ENCODE measurements around the gene C11orf21. TPM values are rescaled to one million over a fixed set of nuclear protein-coding genes. Genes with fewer than 3 reads are reported as not detected.
"Not testable (repeated sequence)": the region's sequence is repeated elsewhere in the genome, so short reads cannot be mapped to it uniquely, and the experiment has no call there.

The C11orf21 gene
- polyA plus RNA-seq, 1 of the 3 experiments (the other 2 are of a cell fraction): 0.03 TPM

DNA sequence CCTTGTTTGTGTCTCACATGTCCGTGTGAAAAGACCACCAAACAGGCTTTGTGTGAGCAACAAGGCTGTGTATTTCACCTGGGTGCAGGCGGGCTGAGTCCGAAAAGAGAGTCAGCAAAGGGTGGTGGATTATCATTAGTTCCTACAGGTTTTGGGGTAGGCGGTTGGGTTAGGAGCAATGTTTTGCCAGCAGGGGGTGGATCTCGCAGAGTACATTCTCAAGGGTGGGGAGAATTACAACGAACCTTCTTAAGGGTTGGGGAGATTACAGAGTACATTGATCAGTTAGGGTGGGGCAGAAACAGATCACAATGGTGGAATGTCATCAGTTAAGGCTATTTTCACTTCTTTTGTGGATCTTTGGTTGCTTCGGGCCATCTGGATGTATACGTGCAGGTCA is 37.0 kb upstream of the C11orf21 start:
- H3K9ac ChIP-seq; H3K4me2 ChIP-seq; POLR2A ChIA-PET; H2AFZ ChIP-seq (ENCODE audit: low read depth); H4K20me1 ChIP-seq (ENCODE audit: insufficient read depth); H3K9me2 ChIP-seq; H3K4me1 ChIP-seq (ENCODE audit: control insufficient read depth in 1 of 2, insufficient read depth in 2 of 2, low read depth in 1 of 2, low read length in 1 of 2); H3K79me2 ChIP-seq (ENCODE audit: insufficient read depth); H3K36me3 ChIP-seq (replicated peaks in 1 of 2; ENCODE audit: control insufficient read depth in 1 of 2, insufficient read depth in 2 of 2, low read length in 1 of 2); DNase-seq; H3K4me3 ChIP-seq (ENCODE audit: low read depth in 2 of 2, low read length in 1 of 2); H3F3A ChIP-seq (replicated peaks; ENCODE audit: insufficient read depth); H3K9me3 ChIP-seq; H3K27ac ChIP-seq (ENCODE audit: low read depth in 2 of 2, low read length in 1 of 2); H3K27me3 ChIP-seq (ENCODE audit: insufficient read depth): not testable (repeated sequence)
- WGBS (ENCODE audit: low lambda C conversion rate): 62% methylated on average over 8 of the region's 8 CpGs
- CTCF ChIA-PET: interaction anchor here (1.3 kb wide), 1 partner anchor 82 kb away, joined by 3 read pairs; no protein-coding TSS in a partner anchor

DNA sequence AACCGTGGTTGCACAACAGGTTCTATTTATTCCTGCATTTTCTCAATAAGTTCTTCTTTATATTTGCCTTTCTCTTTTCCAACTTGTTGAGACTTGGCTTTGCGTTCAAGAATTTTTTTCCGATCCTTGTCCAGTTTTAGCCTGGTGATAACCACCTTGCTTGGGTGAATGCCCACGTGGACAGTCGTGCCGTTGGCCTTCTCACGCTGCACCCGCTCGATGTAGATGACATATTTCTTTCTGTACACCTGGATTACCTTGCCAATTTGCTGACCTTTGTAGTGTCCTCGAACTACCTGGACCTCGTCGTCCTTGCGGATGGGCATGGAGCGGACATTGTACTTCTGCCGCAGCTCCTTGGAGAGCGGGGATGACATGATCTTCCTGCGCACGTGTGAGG is 33.6 kb upstream of the C11orf21 start:
- H3K4me1 ChIP-seq (ENCODE audit: control insufficient read depth in 1 of 2, insufficient read depth in 2 of 2, low read depth in 1 of 2, low read length in 1 of 2); H3K4me2 ChIP-seq; H3K36me3 ChIP-seq (replicated peaks in 1 of 2; ENCODE audit: control insufficient read depth in 1 of 2, insufficient read depth in 2 of 2, low read length in 1 of 2); H3K27ac ChIP-seq (ENCODE audit: low read depth in 2 of 2, low read length in 1 of 2); CTCF ChIA-PET; H4K20me1 ChIP-seq (ENCODE audit: insufficient read depth); H3K9me3 ChIP-seq; DNase-seq; H3F3A ChIP-seq (replicated peaks; ENCODE audit: insufficient read depth); H3K79me2 ChIP-seq (ENCODE audit: insufficient read depth); H2AFZ ChIP-seq (ENCODE audit: low read depth); H3K4me3 ChIP-seq (ENCODE audit: low read depth in 2 of 2, low read length in 1 of 2); H3K9ac ChIP-seq; H3K27me3 ChIP-seq (ENCODE audit: insufficient read depth); POLR2A ChIA-PET; H3K9me2 ChIP-seq: not testable (repeated sequence)
- 73% methylated on average over 18 of the region's 18 CpGs for WGBS (ENCODE audit: low lambda C conversion rate)

DNA sequence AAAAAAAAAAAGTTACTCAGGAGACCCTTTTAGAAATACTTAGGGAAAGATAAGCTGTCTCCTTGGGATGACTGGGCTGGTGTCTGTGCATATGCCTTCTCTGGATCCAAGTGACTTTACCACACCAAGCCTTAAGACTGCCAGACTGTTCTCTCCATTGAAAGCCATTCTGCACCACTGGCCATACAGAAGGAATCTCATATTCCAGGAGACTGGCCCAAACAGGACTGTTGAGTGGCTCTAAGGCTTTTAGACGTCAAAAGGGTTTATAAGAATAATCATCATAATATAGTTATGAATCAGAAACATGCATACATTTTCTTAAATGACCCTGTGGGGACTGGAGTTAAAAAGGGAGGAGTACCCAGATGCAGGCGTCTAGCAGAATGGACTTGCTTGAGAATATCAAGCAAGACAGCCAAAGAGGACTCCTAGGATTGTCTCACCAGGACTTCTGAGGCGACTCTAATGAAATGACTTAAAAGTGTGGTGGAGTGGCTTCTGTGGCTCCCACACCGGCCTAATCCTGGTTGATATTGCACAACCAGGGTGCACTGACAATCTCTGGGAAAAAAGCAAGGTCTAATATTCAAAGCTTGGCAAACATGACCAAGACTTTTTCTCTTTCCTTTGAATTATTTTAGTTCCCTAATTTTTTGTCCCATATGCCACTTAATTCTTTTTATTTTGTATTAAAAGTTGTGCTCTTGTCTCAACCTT is 31.9 kb upstream of the C11orf21 start:
- DNase-seq; H3K9me3 ChIP-seq; H2AFZ ChIP-seq (ENCODE audit: low read depth); H4K20me1 ChIP-seq (ENCODE audit: insufficient read depth); H3K36me3 ChIP-seq (replicated peaks in 1 of 2; ENCODE audit: control insufficient read depth in 1 of 2, insufficient read depth in 2 of 2, low read length in 1 of 2); H3K27ac ChIP-seq (ENCODE audit: low read depth in 2 of 2, low read length in 1 of 2); H3K4me2 ChIP-seq; H3F3A ChIP-seq (replicated peaks; ENCODE audit: insufficient read depth); H3K79me2 ChIP-seq (ENCODE audit: insufficient read depth); H3K4me3 ChIP-seq (ENCODE audit: low read depth in 2 of 2, low read length in 1 of 2); H3K9me2 ChIP-seq; CTCF ChIA-PET; H3K9ac ChIP-seq; H3K4me1 ChIP-seq (ENCODE audit: control insufficient read depth in 1 of 2, insufficient read depth in 2 of 2, low read depth in 1 of 2, low read length in 1 of 2); H3K27me3 ChIP-seq (ENCODE audit: insufficient read depth); POLR2A ChIA-PET: not testable (repeated sequence)
- WGBS (ENCODE audit: low lambda C conversion rate): 38% methylated on average over 2 of the region's 4 CpGs

DNA sequence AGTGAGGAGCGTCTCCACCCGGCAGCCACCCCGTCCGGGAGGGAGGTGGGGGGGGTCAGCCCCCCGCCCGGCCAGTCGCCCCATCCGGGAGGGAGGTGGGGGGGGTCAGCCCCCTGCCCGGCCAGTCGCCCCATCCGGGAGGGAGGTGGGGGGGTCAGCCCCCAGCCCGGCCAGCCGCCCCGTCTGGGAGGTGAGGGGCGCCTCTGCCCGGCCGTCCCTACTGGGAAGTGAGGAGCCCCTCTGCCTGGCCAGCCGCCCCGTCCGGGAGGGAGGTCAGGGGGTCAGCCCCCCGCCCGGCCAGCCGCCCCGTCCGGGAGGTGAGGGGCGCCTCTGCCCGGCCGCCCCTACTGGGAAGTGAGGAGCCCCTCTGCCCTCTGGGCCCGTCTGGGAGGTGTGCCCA is 30.9 kb upstream of the C11orf21 start:
- 75% methylated on average over 4 of the region's 29 CpGs for WGBS (ENCODE audit: low lambda C conversion rate)
- H3K79me2 ChIP-seq (ENCODE audit: insufficient read depth); H3K4me1 ChIP-seq (ENCODE audit: control insufficient read depth in 1 of 2, insufficient read depth in 2 of 2, low read depth in 1 of 2, low read length in 1 of 2); H3K4me3 ChIP-seq (ENCODE audit: low read depth in 2 of 2, low read length in 1 of 2); H4K20me1 ChIP-seq (ENCODE audit: insufficient read depth); H3K27me3 ChIP-seq (ENCODE audit: insufficient read depth); CTCF ChIA-PET; H3K4me2 ChIP-seq; POLR2A ChIA-PET; H3K27ac ChIP-seq (ENCODE audit: low read depth in 2 of 2, low read length in 1 of 2); H3K9ac ChIP-seq; H3K9me3 ChIP-seq; DNase-seq; H3F3A ChIP-seq (replicated peaks; ENCODE audit: insufficient read depth); H3K36me3 ChIP-seq (replicated peaks in 1 of 2; ENCODE audit: control insufficient read depth in 1 of 2, insufficient read depth in 2 of 2, low read length in 1 of 2); H2AFZ ChIP-seq (ENCODE audit: low read depth); H3K9me2 ChIP-seq: not testable (repeated sequence)
